Activated T-cell treated with anti-CD3 and anti-CD28 coated beads for 1 hour (primary cell): ENCODE results near the gene GPR12.

ENCODE experiments used
- DNase-seq: peaks from one replicate; pipeline ENCODE4 v3.0.0-alpha.2; 2020; ENCODE audit warnings: low read depth

Gene GPR12

GRCh38 chr13:26759907-26760831, at the start of gene GPR12:
Gene GPR12, minus strand, starts transcription at chr13:26760786. Its CDS starts 959 bp downstream, at chr13:26759827.
- no peak for DNase-seq

- DNase-seq: no peak
Observed at GRCh38 chr13:26810095-26810494, 49.5 kb upstream of the GPR12 start.

- DNase-seq: no peak
Observed at GRCh38 chr13:26806891-26807290, 46.3 kb upstream of the GPR12 start.

GRCh38 chr13:26787961-26788360, 27.4 kb upstream of the GPR12 start:
- DNase-seq: no peak

GRCh38 chr13:26786651-26787295, 26.2 kb upstream of the GPR12 start:
- DNase-seq: no peak

- peak; percentile 17 for DNase-seq
Observed at GRCh38 chr13:26785838-26786630, 25.4 kb upstream of the GPR12 start.

- no peak for DNase-seq
Observed at GRCh38 chr13:26784704-26785639, 24.4 kb upstream of the GPR12 start.

- no peak for DNase-seq
Observed at GRCh38 chr13:26780411-26780810, 19.8 kb upstream of the GPR12 start.

GRCh38 chr13:26779321-26779720, 18.7 kb upstream of the GPR12 start:
- no peak for DNase-seq

GRCh38 chr13:26772531-26772930, 11.9 kb upstream of the GPR12 start:
- no peak for DNase-seq

GRCh38 chr13:26771796-26772195, 11.2 kb upstream of the GPR12 start:
- no peak for DNase-seq

- DNase-seq: no peak
Observed at GRCh38 chr13:26762745-26763345, 2.3 kb upstream of the GPR12 start.

GRCh38 chr13:26760832-26761582, 421 bp upstream of the GPR12 start:
- no peak for DNase-seq

GRCh38 chr13:26759249-26759906, 1.2 kb downstream of the GPR12 start:
- no peak for DNase-seq

GRCh38 chr13:26758496-26759157, 2.0 kb downstream of the GPR12 start:
- DNase-seq: no peak

- no peak for DNase-seq
Observed at GRCh38 chr13:26756961-26757360, 3.6 kb downstream of the GPR12 start.

GRCh38 chr13:26752671-26753070, 7.9 kb downstream of the GPR12 start:
- DNase-seq: no peak

GRCh38 chr13:26749905-26750304, 10.7 kb downstream of the GPR12 start:
- no peak for DNase-seq

GRCh38 chr13:26749285-26749684, 11.3 kb downstream of the GPR12 start:
- no peak for DNase-seq
